Measurements from ENCODE around the gene FANCI. TPM values are rescaled to one million over a fixed set of nuclear protein-coding genes. Genes with fewer than 3 reads are reported as not detected.

FANCI gene
- total and polyA plus RNA-seq, 2 of the 13 experiments (the other 11 are each of a cell fraction or from before 2014, with no cell fraction given): 15.7 to 68.8 TPM

DNA sequence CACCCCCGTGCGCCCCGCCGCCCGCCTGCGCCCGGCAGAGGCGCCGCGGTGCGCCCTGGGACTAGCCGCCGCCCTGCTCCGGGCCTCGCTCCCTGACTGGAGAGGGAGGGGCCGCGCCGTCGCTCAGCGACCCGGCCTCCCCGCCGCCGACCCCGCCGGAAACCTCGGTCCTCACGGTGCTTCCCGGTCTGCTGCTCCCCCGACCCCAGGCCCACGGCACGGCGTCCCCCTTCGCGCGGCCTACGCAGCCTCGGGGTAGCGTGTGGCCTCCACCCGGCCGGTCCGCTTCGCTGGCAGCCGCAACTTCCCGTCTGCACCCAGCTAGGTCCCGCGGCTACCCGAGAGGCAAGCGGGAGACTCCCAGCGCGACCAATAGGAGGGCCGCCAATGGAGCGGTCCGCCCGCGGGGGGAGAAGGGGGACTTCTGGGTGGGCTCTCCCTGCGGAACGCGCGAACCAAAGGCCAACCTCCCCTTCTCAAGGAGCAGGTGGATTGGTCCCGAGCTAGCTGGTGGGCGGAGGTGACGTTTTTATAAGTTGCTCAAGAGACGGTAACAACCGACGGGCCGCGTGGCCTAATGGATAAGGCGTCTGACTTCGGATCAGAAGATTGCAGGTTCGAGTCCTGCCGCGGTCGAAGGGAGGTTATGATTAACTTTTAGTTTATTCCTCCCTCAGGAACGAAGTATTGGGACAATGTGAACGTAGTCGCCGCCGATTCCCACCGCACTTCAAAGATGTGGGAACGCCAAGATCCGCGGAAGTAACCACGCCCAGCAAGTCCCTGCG is 90.9 kb downstream of the FANCI start, which contains the start of gene POLG (continued):
- TF ChIP-seq, protein P1, sequence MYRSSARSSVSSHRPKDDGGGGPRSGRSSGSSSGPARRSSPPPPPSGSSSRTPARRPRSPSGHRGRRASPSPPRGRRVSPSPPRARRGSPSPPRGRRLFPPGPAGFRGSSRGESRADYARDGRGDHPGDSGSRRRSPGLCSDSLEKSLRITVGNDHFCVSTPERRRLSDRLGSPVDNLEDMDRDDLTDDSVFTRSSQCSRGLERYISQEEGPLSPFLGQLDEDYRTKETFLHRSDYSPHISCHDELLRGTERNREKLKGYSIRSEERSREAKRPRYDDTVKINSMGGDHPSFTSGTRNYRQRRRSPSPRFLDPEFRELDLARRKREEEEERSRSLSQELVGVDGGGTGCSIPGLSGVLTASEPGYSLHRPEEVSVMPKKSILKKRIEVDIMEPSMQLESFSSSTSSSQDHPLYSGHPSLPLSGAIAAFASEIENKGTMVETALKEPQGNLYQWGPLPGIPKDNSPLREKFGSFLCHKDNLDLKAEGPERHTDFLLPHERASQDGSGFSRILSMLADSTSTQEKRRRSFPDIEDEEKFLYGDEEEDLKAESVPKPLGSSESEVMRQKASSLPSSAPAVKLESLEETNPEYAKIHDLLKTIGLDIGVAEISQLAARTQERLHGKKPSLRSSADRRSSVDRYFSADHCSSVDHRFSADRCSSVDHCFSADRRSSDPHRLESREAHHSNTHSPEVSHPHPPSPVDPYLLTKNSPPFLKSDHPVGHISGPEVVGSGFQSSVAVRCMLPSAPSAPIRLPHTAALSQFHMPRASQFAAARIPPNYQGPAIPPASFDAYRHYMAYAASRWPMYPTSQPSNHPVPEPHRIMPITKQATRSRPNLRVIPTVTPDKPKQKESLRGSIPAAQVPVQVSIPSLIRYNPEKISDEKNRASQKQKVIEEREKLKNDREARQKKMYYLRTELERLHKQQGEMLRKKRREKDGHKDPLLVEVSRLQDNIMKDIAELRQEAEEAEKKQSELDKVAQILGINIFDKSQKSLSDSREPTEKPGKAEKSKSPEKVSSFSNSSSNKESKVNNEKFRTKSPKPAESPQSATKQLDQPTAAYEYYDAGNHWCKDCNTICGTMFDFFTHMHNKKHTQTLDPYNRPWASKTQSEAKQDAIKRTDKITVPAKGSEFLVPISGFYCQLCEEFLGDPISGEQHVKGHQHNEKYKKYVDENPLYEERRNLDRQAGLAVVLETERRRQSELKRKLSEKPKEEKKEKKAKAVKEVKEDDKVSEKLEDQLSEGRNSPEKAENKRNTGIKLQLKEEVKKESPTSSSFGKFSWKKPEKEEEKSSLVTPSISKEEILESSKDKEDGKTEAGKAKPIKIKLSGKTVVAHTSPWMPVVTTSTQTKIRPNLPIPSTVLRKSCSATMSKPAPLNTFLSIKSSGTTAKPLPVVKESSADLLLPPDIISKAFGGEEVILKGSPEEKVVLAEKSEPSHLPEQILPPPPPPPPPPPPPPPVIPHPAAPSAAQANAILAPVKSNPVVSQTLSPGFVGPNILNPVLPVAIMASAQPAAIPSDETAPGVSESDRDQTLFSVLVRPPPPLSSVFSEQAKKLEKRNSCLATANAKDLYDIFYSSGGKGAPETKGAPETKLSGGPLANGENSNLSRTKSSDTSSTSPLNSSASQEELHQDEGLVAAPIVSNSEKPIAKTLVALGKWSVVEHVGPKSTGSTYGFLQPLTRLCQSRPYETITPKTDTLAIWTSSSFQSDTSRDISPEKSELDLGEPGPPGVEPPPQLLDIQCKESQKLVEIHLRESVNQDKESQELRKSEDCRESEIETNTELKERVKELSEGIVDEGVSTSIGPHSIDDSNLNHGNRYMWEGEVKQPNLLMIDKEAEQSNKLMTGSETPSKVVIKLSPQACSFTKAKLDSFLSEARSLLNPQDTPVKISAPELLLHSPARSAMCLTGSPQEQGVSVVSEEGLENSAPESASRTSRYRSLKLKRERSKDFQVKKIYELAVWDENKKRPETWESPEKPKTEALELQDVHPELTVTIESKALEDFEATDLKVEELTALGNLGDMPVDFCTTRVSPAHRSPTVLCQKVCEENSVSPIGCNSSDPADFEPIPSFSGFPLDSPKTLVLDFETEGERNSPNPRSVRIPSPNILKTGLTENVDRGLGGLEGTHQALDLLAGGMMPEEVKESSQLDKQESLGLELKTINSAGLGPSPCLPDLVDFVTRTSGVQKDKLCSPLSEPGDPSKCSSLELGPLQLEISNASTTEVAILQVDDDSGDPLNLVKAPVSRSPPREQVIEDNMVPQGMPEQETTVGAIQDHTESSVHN (CRISPR knock-in tag; IDR thresholded peaks at IDR 0.05): no peak
- TF ChIP-seq ATF2 (CRISPR knock-in tag; IDR thresholded peaks at IDR 0.05) (peak; percentile 92), EP300 (IDR thresholded peaks at IDR 0.05; ENCODE audit: low read depth in 2 of 2, low read length in 2 of 2) (no peak), EP300 (CRISPR knock-in tag; IDR thresholded peaks at IDR 0.05; ENCODE audit: borderline replicate concordance) (peak; percentile 50; the same call in 1 of the 2 replicates), KLF13 (CRISPR knock-in tag; IDR thresholded peaks at IDR 0.05) (peak; percentile 70; the same call in 1 of the 2 replicates), MTA1 (CRISPR knock-in tag; IDR thresholded peaks at IDR 0.05; ENCODE audit: borderline replicate concordance) (peak; percentile 50; the same call in 1 of the 2 replicates), TEAD3 (CRISPR knock-in tag; optimal IDR thresholded peaks at IDR 0.05; ENCODE audit: borderline replicate concordance) (peak; percentile 69), RARA (CRISPR knock-in tag; IDR thresholded peaks at IDR 0.05) (peak; percentile 21; the same call in 1 of the 2 replicates), HNF4G (IDR thresholded peaks at IDR 0.05; ENCODE audit: borderline replicate concordance, low read depth, low read length) (no peak), HNF4G (CRISPR knock-in tag; IDR thresholded peaks at IDR 0.05; ENCODE audit: borderline replicate concordance, low read depth) (peak; percentile 50; the same call in 1 of the 2 replicates), SMAD9 (CRISPR knock-in tag; IDR thresholded peaks at IDR 0.05) (no peak), ZNF160 (CRISPR knock-in tag; IDR thresholded peaks at IDR 0.05) (no peak), ZNF570 (CRISPR knock-in tag; IDR thresholded peaks at IDR 0.05; ENCODE audit: borderline replicate concordance) (no peak), KLF15 (CRISPR knock-in tag; IDR thresholded peaks at IDR 0.05; ENCODE audit: borderline replicate concordance) (peak; percentile 78; the same call in 1 of the 2 replicates), ZNF543 (CRISPR knock-in tag; IDR thresholded peaks at IDR 0.05) (peak; percentile 54; the same call in 1 of the 2 replicates)
- TF ChIP-seq, protein P2, sequence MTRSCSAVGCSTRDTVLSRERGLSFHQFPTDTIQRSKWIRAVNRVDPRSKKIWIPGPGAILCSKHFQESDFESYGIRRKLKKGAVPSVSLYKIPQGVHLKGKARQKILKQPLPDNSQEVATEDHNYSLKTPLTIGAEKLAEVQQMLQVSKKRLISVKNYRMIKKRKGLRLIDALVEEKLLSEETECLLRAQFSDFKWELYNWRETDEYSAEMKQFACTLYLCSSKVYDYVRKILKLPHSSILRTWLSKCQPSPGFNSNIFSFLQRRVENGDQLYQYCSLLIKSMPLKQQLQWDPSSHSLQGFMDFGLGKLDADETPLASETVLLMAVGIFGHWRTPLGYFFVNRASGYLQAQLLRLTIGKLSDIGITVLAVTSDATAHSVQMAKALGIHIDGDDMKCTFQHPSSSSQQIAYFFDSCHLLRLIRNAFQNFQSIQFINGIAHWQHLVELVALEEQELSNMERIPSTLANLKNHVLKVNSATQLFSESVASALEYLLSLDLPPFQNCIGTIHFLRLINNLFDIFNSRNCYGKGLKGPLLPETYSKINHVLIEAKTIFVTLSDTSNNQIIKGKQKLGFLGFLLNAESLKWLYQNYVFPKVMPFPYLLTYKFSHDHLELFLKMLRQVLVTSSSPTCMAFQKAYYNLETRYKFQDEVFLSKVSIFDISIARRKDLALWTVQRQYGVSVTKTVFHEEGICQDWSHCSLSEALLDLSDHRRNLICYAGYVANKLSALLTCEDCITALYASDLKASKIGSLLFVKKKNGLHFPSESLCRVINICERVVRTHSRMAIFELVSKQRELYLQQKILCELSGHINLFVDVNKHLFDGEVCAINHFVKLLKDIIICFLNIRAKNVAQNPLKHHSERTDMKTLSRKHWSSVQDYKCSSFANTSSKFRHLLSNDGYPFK (CRISPR knock-in tag; IDR thresholded peaks at IDR 0.05; ENCODE audit: borderline replicate concordance): peak; percentile 43; the same call in 1 of the 2 replicates

Data from HepG2 (cell line).